Loucy (cell line): ENCODE measurements around the gene S100A7A.
"Not testable (repeated sequence)": the region's sequence is repeated elsewhere in the genome, so short reads cannot be mapped to it uniquely, and the experiment has no call there.

Source experiments
- H2AFZ ChIP-seq: fragments of 200-600 bp; sonication (generic); 2 replicates; pipeline ENCODE4 v1.6.0; 2016; ENCODE audit warnings: antibody characterized with exemption, mild to moderate bottlenecking, low read length, moderate library complexity
- H3F3A ChIP-seq: fragments of 200-600 bp; 2 replicates; pipeline ENCODE4 v1.6.0; 2016; ENCODE audit warnings: antibody characterized with exemption, low read depth, mild to moderate bottlenecking
- H3K27me3 ChIP-seq: fragments of 200-600 bp; sonication (generic); 2 replicates; pipeline ENCODE4 v1.6.1; 2014; ENCODE audit warnings: low read length, mild to moderate bottlenecking; ENCODE audit not compliant: insufficient read depth, poor library complexity, severe bottlenecking
- H3K36me3 ChIP-seq: fragments of 200-600 bp; sonication (generic); 2 replicates; pipeline ENCODE4 v1.6.1; 2016; ENCODE audit warnings: low read length; ENCODE audit not compliant: insufficient read depth
- H3K4me1 ChIP-seq: fragments of 200-600 bp; sonication (generic); 2 replicates; pipeline ENCODE4 v1.5.1; 2014; ENCODE audit warnings: low read length, mild to moderate bottlenecking; ENCODE audit not compliant: insufficient read depth, poor library complexity, severe bottlenecking
- H3K4me2 ChIP-seq: fragments of 200-600 bp; sonication (generic); 2 replicates; pipeline ENCODE4 v1.6.0; 2014; ENCODE audit warnings: antibody characterized with exemption, low read length, low read depth, mild to moderate bottlenecking; ENCODE audit not compliant: poor library complexity, severe bottlenecking
- H3K4me3 ChIP-seq: fragments of 200-600 bp; sonication (generic); 2 replicates; pipeline ENCODE4 v1.5.1; 2014; ENCODE audit warnings: low read length, mild to moderate bottlenecking, mixed read lengths; ENCODE audit not compliant: poor library complexity, severe bottlenecking
- H3K79me2 ChIP-seq: fragments of 200-600 bp; sonication (generic); 2 replicates; pipeline ENCODE4 v1.6.1; 2014; ENCODE audit warnings: low read length; ENCODE audit not compliant: insufficient read depth
- H3K9ac ChIP-seq: fragments of 200-600 bp; sonication (generic); 2 replicates; pipeline ENCODE4 v1.6.0; 2014; ENCODE audit warnings: mild to moderate bottlenecking, low read depth, low read length, moderate library complexity; ENCODE audit not compliant: poor library complexity, severe bottlenecking
- H3K9me2 ChIP-seq: fragments of 200-600 bp; sonication (generic); replicated peaks from 2 replicates; pipeline ENCODE4 v1.6.1; 2016; ENCODE audit warnings: low read depth, low read length, mixed read lengths
- H3K9me3 ChIP-seq: fragments of 200-600 bp; sonication (generic); 2 replicates; pipeline ENCODE4 v1.6.1; 2014; ENCODE audit warnings: mild to moderate bottlenecking, antibody characterized with exemption, low read length, low read depth; ENCODE audit not compliant: insufficient read depth
- H4K20me1 ChIP-seq: fragments of 200-600 bp; sonication (generic); 2 replicates; pipeline ENCODE4 v1.6.0; 2014; ENCODE audit warnings: antibody characterized with exemption, low read length, mild to moderate bottlenecking; ENCODE audit not compliant: insufficient read depth, poor library complexity, severe bottlenecking
- EZH2phosphoT487 ChIP-seq: fragments of 200-600 bp; IDR thresholded peaks from 2 replicates; pipeline ENCODE4 v1.6.1; 2018; ENCODE audit warnings: antibody characterized with exemption, mild to moderate bottlenecking, moderate library complexity, borderline replicate concordance
- TF ChIP-seq, protein P1 (sequence below): fragments of 200-600 bp; sonication (generic); conservative IDR thresholded peaks from 2 replicates; pipeline ENCODE4 v1.5.1; 2014; ENCODE audit warnings: mild to moderate bottlenecking, antibody characterized with exemption, low read length

S100A7A gene

DNA sequence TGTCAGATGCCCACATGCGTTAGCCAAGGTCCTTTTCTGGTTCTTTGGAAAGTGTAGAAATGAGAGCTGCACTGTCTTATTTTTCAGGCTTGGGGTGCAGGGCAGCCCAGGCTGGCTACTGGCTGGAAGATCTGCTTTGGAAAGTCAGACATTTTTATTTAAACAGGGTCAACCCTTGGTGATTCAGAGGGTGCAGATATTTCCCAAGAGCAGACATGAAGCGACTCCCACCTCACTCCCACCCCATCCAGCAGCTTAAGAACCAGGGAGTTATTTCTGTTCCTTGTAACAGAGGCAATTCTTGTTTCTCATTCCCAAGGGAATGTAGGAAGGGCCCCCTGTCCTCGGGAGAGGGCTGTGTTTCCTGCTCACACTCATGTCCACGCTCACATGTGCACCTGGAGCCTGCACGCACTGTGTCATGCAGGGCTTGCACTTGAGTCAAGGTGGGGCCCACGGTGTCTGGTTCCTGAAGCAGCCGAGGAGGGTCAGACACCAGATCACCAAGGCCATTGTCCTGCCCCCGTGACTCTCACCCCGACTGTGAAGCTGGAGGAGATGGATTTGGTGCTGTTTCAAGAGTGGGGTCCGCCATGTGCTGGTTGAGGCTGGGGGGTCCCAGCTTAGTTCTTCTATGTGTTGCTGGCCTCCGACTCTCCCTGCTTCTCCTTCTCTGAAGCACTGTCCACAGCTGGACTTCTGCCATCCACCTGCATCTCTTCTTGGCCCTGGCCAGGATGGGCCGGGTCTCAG lies 992 bp downstream of the S100A7A start:
- H2AFZ ChIP-seq, result no peak overlapping the region
- no peaks in the 10 kb centered on the region for H3K79me2 ChIP-seq
- no peaks in the 10 kb centered on the region for H3F3A ChIP-seq
- H3K4me1 ChIP-seq, result no peaks in the 10 kb centered on the region
- H3K4me3 ChIP-seq, result no peak overlapping the region
- no peak overlapping the region for H3K4me2 ChIP-seq
- H4K20me1 ChIP-seq, result no peaks in the 10 kb centered on the region
- H3K9me2 ChIP-seq, result no peaks in the 10 kb centered on the region
- H3K9ac ChIP-seq, result no peak overlapping the region
- no peaks in the 10 kb centered on the region for H3K27me3 ChIP-seq
- TF ChIP-seq, protein P1, sequence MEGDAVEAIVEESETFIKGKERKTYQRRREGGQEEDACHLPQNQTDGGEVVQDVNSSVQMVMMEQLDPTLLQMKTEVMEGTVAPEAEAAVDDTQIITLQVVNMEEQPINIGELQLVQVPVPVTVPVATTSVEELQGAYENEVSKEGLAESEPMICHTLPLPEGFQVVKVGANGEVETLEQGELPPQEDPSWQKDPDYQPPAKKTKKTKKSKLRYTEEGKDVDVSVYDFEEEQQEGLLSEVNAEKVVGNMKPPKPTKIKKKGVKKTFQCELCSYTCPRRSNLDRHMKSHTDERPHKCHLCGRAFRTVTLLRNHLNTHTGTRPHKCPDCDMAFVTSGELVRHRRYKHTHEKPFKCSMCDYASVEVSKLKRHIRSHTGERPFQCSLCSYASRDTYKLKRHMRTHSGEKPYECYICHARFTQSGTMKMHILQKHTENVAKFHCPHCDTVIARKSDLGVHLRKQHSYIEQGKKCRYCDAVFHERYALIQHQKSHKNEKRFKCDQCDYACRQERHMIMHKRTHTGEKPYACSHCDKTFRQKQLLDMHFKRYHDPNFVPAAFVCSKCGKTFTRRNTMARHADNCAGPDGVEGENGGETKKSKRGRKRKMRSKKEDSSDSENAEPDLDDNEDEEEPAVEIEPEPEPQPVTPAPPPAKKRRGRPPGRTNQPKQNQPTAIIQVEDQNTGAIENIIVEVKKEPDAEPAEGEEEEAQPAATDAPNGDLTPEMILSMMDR, result no peak
- no peak for TF ChIP-seq EZH2phosphoT487
- H3K9me3 ChIP-seq, result no peaks in the 10 kb centered on the region
- no peaks in the 10 kb centered on the region for H3K36me3 ChIP-seq

DNA sequence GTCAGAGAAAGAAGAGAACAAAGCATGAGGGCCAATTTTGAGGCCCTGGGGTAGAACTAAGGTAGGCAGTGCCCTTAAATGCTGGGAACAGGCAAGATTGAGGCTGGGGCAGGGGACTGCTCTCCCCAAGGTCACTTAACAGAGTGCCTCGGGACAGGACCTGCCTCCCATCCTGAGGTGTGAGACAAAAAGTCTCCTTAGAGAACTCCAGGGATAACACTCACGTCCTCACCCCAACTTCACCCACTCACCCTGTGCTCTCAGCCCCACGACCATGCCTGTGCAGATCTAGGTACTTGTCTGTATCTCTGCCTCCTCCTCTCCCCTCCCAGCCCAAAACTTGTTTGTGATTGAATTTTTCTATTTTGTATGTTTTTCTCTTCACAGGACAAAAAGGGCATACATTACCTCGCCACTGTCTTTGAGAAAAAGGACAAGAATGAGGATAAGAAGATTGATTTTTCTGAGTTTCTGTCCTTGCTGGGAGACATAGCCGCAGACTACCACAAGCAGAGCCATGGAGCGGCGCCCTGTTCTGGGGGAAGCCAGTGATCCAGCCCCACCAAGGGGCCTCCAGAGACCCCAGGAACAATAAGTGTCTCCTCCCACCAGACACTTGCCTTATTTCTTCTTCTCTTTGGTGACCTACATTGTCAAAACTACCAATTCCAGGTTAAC lies 2.6 kb downstream of the S100A7A start:
- not testable (repeated sequence) for H3K9me2 ChIP-seq, H3K27me3 ChIP-seq, H4K20me1 ChIP-seq, H3F3A ChIP-seq, H3K4me2 ChIP-seq, H3K79me2 ChIP-seq, H3K4me1 ChIP-seq, H3K36me3 ChIP-seq, H3K9me3 ChIP-seq, H3K4me3 ChIP-seq, H3K9ac ChIP-seq, H2AFZ ChIP-seq

- H3K4me3 ChIP-seq, H3K27me3 ChIP-seq, H3K9ac ChIP-seq, H3K4me2 ChIP-seq, H2AFZ ChIP-seq, H3K9me2 ChIP-seq, H3K9me3 ChIP-seq, H3F3A ChIP-seq, H3K4me1 ChIP-seq, H4K20me1 ChIP-seq, H3K79me2 ChIP-seq, H3K36me3 ChIP-seq: not testable (repeated sequence)
Measured at GRCh38 chr1:153419436-153419793, 3.1 kb downstream of the S100A7A start.

DNA sequence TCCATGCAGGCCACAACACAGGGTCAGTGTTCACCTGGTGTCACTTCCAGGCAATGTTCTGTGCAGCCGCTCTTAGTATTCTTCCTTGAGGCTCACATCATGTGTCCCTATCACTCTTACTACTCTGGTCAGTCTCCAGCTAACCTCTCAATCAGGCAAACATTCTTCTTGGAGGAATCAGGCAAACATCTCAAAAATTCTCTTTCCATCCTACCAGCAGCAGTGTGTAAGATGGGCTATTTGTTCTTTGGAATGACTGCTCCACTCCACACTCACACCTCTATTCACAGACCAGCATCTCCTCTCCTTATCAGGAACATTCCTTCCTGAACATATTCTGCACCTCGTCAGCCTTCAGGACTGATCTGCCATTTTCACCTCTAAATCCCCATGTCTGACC lies 4.0 kb downstream of the S100A7A start:
- Histone ChIP-seq H3K4me3 (no peak overlapping the region), H3K9ac (no peak overlapping the region), H2AFZ (no peak overlapping the region), H3K4me1 (no peaks in the 10 kb centered on the region), H3F3A (no peaks in the 10 kb centered on the region), H3K79me2 (no peaks in the 10 kb centered on the region), H3K36me3 (no peaks in the 10 kb centered on the region), H3K9me2 (no peaks in the 10 kb centered on the region), H3K27me3 (no peaks in the 10 kb centered on the region), H4K20me1 (no peaks in the 10 kb centered on the region), H3K4me2 (no peak overlapping the region), H3K9me3 (no peaks in the 10 kb centered on the region)
- TF ChIP-seq, protein P1, result no peak
- TF ChIP-seq EZH2phosphoT487, result no peak
